ENCODE measurements around the gene EIF2A. TPM values are rescaled to one million over a fixed set of nuclear protein-coding genes. Genes with fewer than 3 reads are reported as not detected.
"Not testable (repeated sequence)": the region's sequence is repeated elsewhere in the genome, so short reads cannot be mapped to it uniquely, and the experiment has no call there.

Gene EIF2A
- total and polyA plus RNA-seq, 9 donors: 88.8 to 206 (median 112) TPM

DNA sequence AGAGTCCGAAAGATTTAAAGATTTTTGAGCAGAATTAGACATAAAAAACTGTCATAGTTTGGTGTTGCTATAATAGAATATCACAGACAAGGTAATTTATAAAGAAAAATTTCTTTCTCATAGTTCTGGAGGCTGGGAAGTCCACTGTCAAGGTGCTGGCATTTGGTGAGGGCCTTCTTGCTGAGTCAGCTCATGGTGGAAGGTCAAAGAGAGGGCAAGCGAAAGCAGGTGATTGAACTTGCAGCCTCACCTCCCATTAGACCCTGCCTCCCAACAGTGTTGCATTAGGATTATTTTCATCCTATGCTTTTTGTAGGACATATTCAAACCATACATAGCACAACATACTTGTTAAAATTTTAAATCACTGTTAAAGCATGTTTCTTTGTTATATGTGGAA is 66.4 kb downstream of the EIF2A start:
- no peaks in the 10 kb centered on the region for H3K27me3 ChIP-seq
- WGBS, 3 donors: 94 to 97% (median 96%) methylated on average over 2 of the region's 2 CpGs
- H3K27ac ChIP-seq: no peak overlapping the region
- H3K4me3 ChIP-seq: no peak overlapping the region
- no peaks in the 10 kb centered on the region for H3K9me3 ChIP-seq
- DNase-seq: no peak
- intact Hi-C loops (cut with DNase I): no loop called here
- no peaks in the 10 kb centered on the region for H3K36me3 ChIP-seq
- peaks cover 6% of the 10 kb centered on the region for H3K4me1 ChIP-seq (ENCODE audit: insufficient read depth)
- TF ChIP-seq EP300 (IDR thresholded peaks at IDR 0.05): no peak
- TF ChIP-seq, protein P1, sequence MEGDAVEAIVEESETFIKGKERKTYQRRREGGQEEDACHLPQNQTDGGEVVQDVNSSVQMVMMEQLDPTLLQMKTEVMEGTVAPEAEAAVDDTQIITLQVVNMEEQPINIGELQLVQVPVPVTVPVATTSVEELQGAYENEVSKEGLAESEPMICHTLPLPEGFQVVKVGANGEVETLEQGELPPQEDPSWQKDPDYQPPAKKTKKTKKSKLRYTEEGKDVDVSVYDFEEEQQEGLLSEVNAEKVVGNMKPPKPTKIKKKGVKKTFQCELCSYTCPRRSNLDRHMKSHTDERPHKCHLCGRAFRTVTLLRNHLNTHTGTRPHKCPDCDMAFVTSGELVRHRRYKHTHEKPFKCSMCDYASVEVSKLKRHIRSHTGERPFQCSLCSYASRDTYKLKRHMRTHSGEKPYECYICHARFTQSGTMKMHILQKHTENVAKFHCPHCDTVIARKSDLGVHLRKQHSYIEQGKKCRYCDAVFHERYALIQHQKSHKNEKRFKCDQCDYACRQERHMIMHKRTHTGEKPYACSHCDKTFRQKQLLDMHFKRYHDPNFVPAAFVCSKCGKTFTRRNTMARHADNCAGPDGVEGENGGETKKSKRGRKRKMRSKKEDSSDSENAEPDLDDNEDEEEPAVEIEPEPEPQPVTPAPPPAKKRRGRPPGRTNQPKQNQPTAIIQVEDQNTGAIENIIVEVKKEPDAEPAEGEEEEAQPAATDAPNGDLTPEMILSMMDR (IDR thresholded peaks at IDR 0.05): no peak
- TF ChIP-seq POLR2A (IDR thresholded peaks at IDR 0.05): no peak

DNA sequence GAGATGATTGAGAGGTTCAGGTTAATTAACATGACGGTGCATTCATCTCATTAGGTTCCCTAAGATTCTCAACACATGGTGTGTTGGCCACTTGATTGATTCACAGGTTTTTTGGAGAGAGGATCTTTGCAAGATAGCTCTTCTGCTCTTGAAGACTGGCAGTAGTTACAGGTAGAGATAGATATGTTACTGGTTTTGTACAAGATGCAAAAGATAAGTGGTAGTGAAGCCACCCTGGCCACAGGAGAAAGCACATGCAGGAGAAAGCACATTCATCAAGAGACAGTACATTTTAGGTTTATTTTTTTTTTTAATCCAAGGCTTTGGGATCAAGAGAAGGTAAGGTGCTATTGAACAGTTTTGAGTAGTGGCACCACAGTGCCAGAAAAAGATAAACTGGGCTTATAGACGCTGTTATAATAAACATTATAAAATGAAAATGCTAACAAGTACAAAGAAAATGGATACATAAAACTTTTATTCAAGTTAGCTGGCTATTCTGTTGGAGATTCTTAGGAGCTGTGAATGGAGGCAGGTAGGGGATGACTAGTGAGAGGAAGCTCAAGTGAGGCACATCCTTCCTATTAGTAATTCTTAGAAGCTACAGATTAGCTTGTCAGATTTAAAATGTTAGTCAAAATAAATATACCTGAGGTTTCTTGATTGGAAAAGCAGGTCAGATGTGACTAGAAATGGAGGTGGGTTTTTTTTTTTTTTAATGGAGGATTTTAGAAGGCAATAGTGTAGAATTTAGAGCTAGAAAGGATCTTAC is 67.3 kb downstream of the EIF2A start:
- no peaks in the 10 kb centered on the region for H3K27me3 ChIP-seq
- no peak overlapping the region for H3K27ac ChIP-seq
- no peaks in the 10 kb centered on the region for H3K9me3 ChIP-seq
- no peak overlapping the region for H3K4me3 ChIP-seq
- DNase-seq: no peak
- no peaks in the 10 kb centered on the region for H3K36me3 ChIP-seq
- WGBS, 3 donors: 90 to 93% (median 90%) methylated on average over 2 of the region's 2 CpGs
- TF ChIP-seq, protein P1 (IDR thresholded peaks at IDR 0.05): no peak
- TF ChIP-seq POLR2A (IDR thresholded peaks at IDR 0.05): no peak
- no peak for TF ChIP-seq EP300 (IDR thresholded peaks at IDR 0.05)
- intact Hi-C loops (cut with DNase I): no loop called here
- peaks cover 6% of the 10 kb centered on the region for H3K4me1 ChIP-seq (ENCODE audit: insufficient read depth)

DNA sequence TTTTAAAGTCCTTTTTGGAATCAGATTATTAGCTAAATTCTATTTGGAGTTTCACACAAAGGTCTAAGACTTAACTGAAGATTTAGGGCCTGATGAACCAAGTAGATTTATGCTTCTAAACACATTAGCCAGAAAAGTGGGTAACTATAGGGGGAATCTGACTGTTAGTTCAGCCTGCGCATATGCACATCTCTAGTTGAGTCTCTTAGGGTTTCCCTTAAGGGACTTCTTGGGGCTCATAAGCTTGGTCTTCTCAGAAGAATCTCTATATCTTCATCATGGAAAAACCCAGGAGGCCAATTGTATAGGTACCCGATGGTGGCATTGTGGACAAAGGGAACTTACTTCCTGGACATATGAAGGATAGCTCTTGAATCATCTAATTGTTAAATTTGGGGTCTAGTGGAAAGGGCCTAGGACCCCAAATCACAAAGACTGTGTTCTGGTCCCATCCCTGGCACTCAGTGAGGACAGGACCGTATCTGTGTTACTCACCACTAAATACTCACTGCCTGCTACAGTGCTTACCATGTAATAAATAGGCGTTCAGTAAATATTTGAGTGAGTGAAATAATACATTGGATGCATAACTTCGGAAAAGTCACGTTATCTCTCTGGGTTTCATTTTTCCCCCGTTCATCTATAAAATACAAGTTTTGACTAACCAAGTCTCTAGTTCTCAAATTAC is 73.6 kb downstream of the EIF2A start:
- WGBS, 3 donors: 88 to 92% (median 89%) methylated on average over 7 of the region's 7 CpGs
- no peak overlapping the region for H3K4me3 ChIP-seq
- no peaks in the 10 kb centered on the region for H3K36me3 ChIP-seq
- TF ChIP-seq, protein P1 (IDR thresholded peaks at IDR 0.05): no peak
- no peak for TF ChIP-seq EP300 (IDR thresholded peaks at IDR 0.05)
- TF ChIP-seq POLR2A (IDR thresholded peaks at IDR 0.05): no peak
- no peaks in the 10 kb centered on the region for H3K27me3 ChIP-seq
- H3K4me1 ChIP-seq (ENCODE audit: insufficient read depth): peaks cover 2% of the 10 kb centered on the region
- DNase-seq: no peak
- H3K27ac ChIP-seq: no peak overlapping the region
- no peaks in the 10 kb centered on the region for H3K9me3 ChIP-seq
- intact Hi-C loops (cut with DNase I): no loop called here

DNA sequence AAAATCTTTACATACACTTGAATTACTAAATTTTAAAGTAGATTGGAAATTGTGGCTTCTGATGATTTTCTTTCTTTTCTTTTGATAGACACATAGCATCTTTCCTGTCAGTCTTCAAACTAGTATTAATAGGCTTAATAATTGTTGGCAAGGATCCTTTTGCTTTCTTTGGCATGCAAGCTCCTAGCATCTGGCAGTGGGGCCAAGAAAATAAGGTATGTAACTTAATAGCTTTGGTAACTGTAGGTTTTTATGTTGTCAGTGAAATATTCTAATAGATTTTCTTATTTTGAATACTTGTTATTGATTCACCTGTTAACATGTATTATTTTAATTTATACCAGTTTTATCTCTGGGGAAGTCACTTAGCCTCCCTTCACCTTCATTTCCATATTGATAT is 76.4 kb downstream of the EIF2A start:
- DNase-seq; intact Hi-C loops (cut with DNase I); H3K9me3 ChIP-seq; H3K4me3 ChIP-seq; H3K4me1 ChIP-seq (ENCODE audit: insufficient read depth); H3K27me3 ChIP-seq; H3K27ac ChIP-seq; H3K36me3 ChIP-seq: not testable (repeated sequence)

DNA sequence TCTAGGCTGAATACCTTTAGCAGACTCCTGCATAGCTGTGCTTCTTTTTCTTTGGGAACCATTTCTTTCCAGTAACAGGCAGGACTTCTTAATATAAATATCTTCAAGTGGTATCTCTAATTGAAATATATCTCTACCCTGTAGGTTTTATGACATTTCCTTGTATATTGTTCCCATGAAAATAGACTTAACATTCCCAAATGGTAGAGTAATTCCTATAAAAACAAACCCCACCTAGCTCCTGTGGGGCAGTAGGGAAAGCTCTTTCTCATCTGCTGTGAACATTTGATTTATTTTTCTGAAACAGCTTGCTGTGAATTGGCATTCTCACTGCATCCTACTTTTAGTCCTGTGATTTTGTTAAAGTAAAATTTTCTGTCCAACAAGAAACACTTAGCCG is 77.4 kb downstream of the EIF2A start:
- H3K27me3 ChIP-seq: no peaks in the 10 kb centered on the region
- no peaks in the 10 kb centered on the region for H3K36me3 ChIP-seq
- intact Hi-C loops (cut with DNase I): no loop called here
- H3K4me3 ChIP-seq: no peak overlapping the region
- TF ChIP-seq, protein P1 (IDR thresholded peaks at IDR 0.05): no peak
- no peak for TF ChIP-seq POLR2A (IDR thresholded peaks at IDR 0.05)
- TF ChIP-seq EP300 (IDR thresholded peaks at IDR 0.05): no peak
- no peaks in the 10 kb centered on the region for H3K9me3 ChIP-seq
- peaks cover 1% of the 10 kb centered on the region for H3K4me1 ChIP-seq (ENCODE audit: insufficient read depth)
- DNase-seq: no peak
- WGBS, 3 donors: 97 to 98% (median 98%) methylated on average over 1 of the region's 1 CpG
- H3K27ac ChIP-seq: no peak overlapping the region

Data from ovary (tissue), 9 donors.